IMR-90 (cell line): Measurements from ENCODE around the gene BGN. TPM values are rescaled to one million over a fixed set of nuclear protein-coding genes. Genes with fewer than 3 reads are reported as not detected.

Experiments
- ATAC-seq: fragments of 200-7000 bp; cut with Tn5 transposase; 2 replicates; pipeline ENCODE4 v1.9.1; 2020; ENCODE audit warnings: low read depth, mild to moderate bottlenecking, moderate library complexity
- BruUV-seq: library from RNA; stranded (reverse); fragments of 400-500 nt; replicated peaks from 2 replicates; lab custom pipeline; 2021; lab: Mats Ljungman, UMichigan
- CTCF ChIA-PET: fragments of 300-600 bp; formaldehyde crosslinking; extraction: SDS; loops from one replicate; lab custom pipeline; 2021; ENCODE audit warnings: antibody characterized with exemption; lab: Yijun Ruan, JAX
- POLR2A ChIA-PET: fragments of 300-600 bp; sonication (Branson Sonifier 250); formaldehyde crosslinking; loops from one replicate; lab custom pipeline; 2022; ENCODE audit warnings: antibody characterized with exemption; ENCODE audit not compliant: unreplicated experiment; lab: Charles Lee
- DNase-seq: peaks from one replicate; pipeline ENCODE4 v3.0.0; 2013
- H2AFZ ChIP-seq: replicated peaks from 2 replicates; pipeline ENCODE3; 2013; ENCODE audit warnings: low read length, mild to moderate bottlenecking; ENCODE audit not compliant: poor library complexity
- H2AK5ac ChIP-seq: 2 replicates; pipeline ENCODE4 v1.6.1; 2013; ENCODE audit warnings: low read depth, low read length, inconsistent platforms
- H2AK9ac ChIP-seq: replicated peaks from 2 replicates; pipeline ENCODE3; 2013; ENCODE audit warnings: mild to moderate bottlenecking, low read depth, low read length, moderate library complexity; ENCODE audit not compliant: poor library complexity
- H2BK120ac ChIP-seq: 2 replicates; pipeline ENCODE4 v1.6.1; 2013; ENCODE audit warnings: low read depth, low read length, inconsistent platforms
- H2BK15ac ChIP-seq: 3 replicates; pipeline ENCODE4 v1.6.1; 2013; ENCODE audit warnings: low read depth, low read length, inconsistent platforms
- H2BK20ac ChIP-seq: 2 replicates; pipeline ENCODE4 v1.6.1; 2013; ENCODE audit warnings: low read depth, mild to moderate bottlenecking, inconsistent platforms, low read length, moderate library complexity
- H2BK5ac ChIP-seq: 2 replicates; pipeline ENCODE4 v1.6.1; 2013; ENCODE audit warnings: mild to moderate bottlenecking, low read depth, low read length, inconsistent platforms; ENCODE audit not compliant: poor library complexity, severe bottlenecking
- H3K14ac ChIP-seq: replicated peaks from 2 replicates; pipeline ENCODE4 v1.6.1; 2013; ENCODE audit warnings: low read depth, low read length, inconsistent platforms
- H3K18ac ChIP-seq: 2 replicates; pipeline ENCODE4 v1.6.1; 2013; ENCODE audit warnings: low read depth, low read length, control low read depth
- H3K23ac ChIP-seq: 2 replicates; pipeline ENCODE4 v1.6.1; 2013; ENCODE audit warnings: low read depth, low read length, inconsistent platforms
- H3K27ac ChIP-seq: 2 replicates; pipeline ENCODE4 v1.5.1; 2013; ENCODE audit warnings: mild to moderate bottlenecking, control low read depth, low read length; ENCODE audit not compliant: insufficient read depth
- H3K27me3 ChIP-seq: 2 replicates; pipeline ENCODE4 v1.6.1; 2013; ENCODE audit warnings: low read length; ENCODE audit not compliant: control insufficient read depth, insufficient read depth
- H3K36me3 ChIP-seq: 2 replicates; pipeline ENCODE4 v1.6.1; 2013; ENCODE audit warnings: low read length, mixed read lengths; ENCODE audit not compliant: control insufficient read depth, insufficient read depth
- H3K4ac ChIP-seq: 2 replicates; pipeline ENCODE4 v1.6.1; 2013; ENCODE audit warnings: low read depth, low read length, inconsistent platforms
- H3K4me1 ChIP-seq: 2 replicates; pipeline ENCODE4 v1.6.1; 2013; ENCODE audit warnings: low read length, mixed read lengths; ENCODE audit not compliant: control insufficient read depth, insufficient read depth
- H3K4me2 ChIP-seq: 2 replicates; pipeline ENCODE4 v1.6.1; 2013; ENCODE audit warnings: low read depth, mild to moderate bottlenecking, control low read depth, low read length, moderate library complexity
- H3K4me3 ChIP-seq: 2 replicates; pipeline ENCODE4 v1.5.1; 2013; ENCODE audit warnings: low read depth, mild to moderate bottlenecking, control low read depth, low read length, moderate library complexity; ENCODE audit not compliant: insufficient read depth
- H3K56ac ChIP-seq: 2 replicates; pipeline ENCODE4 v1.6.1; 2013; ENCODE audit warnings: low read length, inconsistent platforms; ENCODE audit not compliant: insufficient read depth; ENCODE audit errors: extremely low read depth
- H3K79me1 ChIP-seq, 2 experiments: 2 replicates each; pipeline ENCODE4 v1.6.1; 2013; ENCODE audit warnings: low read length in 2 of 2, inconsistent platforms in 1 of 2, low read depth in 1 of 2
- H3K9ac ChIP-seq: 2 replicates; pipeline ENCODE4 v1.6.1; 2013; ENCODE audit warnings: low read depth, low read length, control low read depth
- H3K9me1 ChIP-seq: 2 replicates; pipeline ENCODE4 v1.6.1; 2013; ENCODE audit warnings: low read length, inconsistent platforms; ENCODE audit not compliant: insufficient read depth
- H3K9me3 ChIP-seq: 2 replicates; pipeline ENCODE4 v1.6.1; 2013; ENCODE audit warnings: low read length; ENCODE audit not compliant: control insufficient read depth, insufficient read depth
- H4K20me1 ChIP-seq: 2 replicates; pipeline ENCODE4 v1.6.1; 2013; ENCODE audit warnings: low read length, inconsistent platforms; ENCODE audit not compliant: insufficient read depth
- H4K5ac ChIP-seq: 2 replicates; pipeline ENCODE4 v1.6.1; 2013; ENCODE audit warnings: mild to moderate bottlenecking, low read depth, low read length, control low read depth
- H4K8ac ChIP-seq, 2 experiments: 2 replicates each; pipeline ENCODE4 v1.6.1; 2013; ENCODE audit warnings: low read depth in 2 of 2, low read length in 2 of 2, control low read depth in 1 of 2, inconsistent platforms in 1 of 2
- H4K91ac ChIP-seq: 2 replicates; pipeline ENCODE4 v1.6.1; 2013; ENCODE audit warnings: low read depth, low read length, inconsistent platforms; ENCODE audit not compliant: insufficient read depth
- BHLHE40 ChIP-seq: fragments of 150-350 bp; IDR thresholded peaks from 2 replicates; pipeline ENCODE4 v1.6.1; 2016; ENCODE audit warnings: mild to moderate bottlenecking, low read depth, low read length
- CEBPB ChIP-seq: IDR thresholded peaks from 2 replicates; pipeline ENCODE4 v1.6.1; 2012; ENCODE audit warnings: low read depth, low read length, improper control_type of control experiment
- CHD1 ChIP-seq: IDR thresholded peaks from 2 replicates; pipeline ENCODE4 v1.6.1; 2012; ENCODE audit warnings: low read depth, low read length, improper control_type of control experiment
- CTCF ChIP-seq: conservative IDR thresholded peaks from 2 replicates; pipeline ENCODE4 v1.5.1; 2012; ENCODE audit warnings: mild to moderate bottlenecking, low read depth, low read length, improper control_type of control experiment
- ELK1 ChIP-seq: fragments of 150-350 bp; IDR thresholded peaks from 2 replicates; pipeline ENCODE4 v1.6.1; 2016; ENCODE audit warnings: low read depth, mild to moderate bottlenecking, low read length, moderate library complexity, borderline replicate concordance
- FOS ChIP-seq: fragments of 150-350 bp; IDR thresholded peaks from 2 replicates; pipeline ENCODE4 v1.6.1; 2016; ENCODE audit warnings: low read depth, low read length
- MAFK ChIP-seq: IDR thresholded peaks from 2 replicates; pipeline ENCODE4 v1.6.1; 2012; ENCODE audit warnings: low read depth, low read length, improper control_type of control experiment
- MXI1 ChIP-seq: IDR thresholded peaks from 2 replicates; pipeline ENCODE4 v1.6.1; 2012; ENCODE audit warnings: low read depth, mild to moderate bottlenecking, low read length, moderate library complexity, borderline replicate concordance
- POLR2A ChIP-seq: IDR thresholded peaks from 2 replicates; pipeline ENCODE4 v1.6.1; 2012; ENCODE audit warnings: mild to moderate bottlenecking, low read depth, low read length
- RCOR1 ChIP-seq: IDR thresholded peaks from 2 replicates; pipeline ENCODE4 v1.6.1; 2012; ENCODE audit warnings: mild to moderate bottlenecking, low read length, improper control_type of control experiment; ENCODE audit not compliant: insufficient replicate concordance
- RFX5 ChIP-seq: IDR thresholded peaks from 2 replicates; pipeline ENCODE4 v1.8.0; 2012; ENCODE audit warnings: low read depth, mild to moderate bottlenecking, low read length, moderate library complexity
- SMC3 ChIP-seq: fragments of 150-350 bp; IDR thresholded peaks from 2 replicates; pipeline ENCODE4 v1.6.1; 2016; ENCODE audit warnings: low read depth, mild to moderate bottlenecking, antibody characterized with exemption, low read length, moderate library complexity
- WGBS, 2 experiments: methylation state at CpG; one replicate each; pipeline versions ENCODE4 v1.1.5 to v1.1.7; 2013; ENCODE audit warnings: missing lambda C conversion rate in 2 of 2; ENCODE audit not compliant: insufficient read length in 1 of 2; ENCODE audit errors: extremely low coverage in 2 of 2; 5-methylcytosine and 5-hydroxymethylcytosine counted together
- dilution Hi-C: fragments of 300-500 bp; cut with HindIII; formaldehyde crosslinking; loops from one replicate; pipeline ENCODE4 v1.14.3; 2018; ENCODE audit warnings: low sequenced_read_pairs; ENCODE audit not compliant: unreplicated experiment
- in situ Hi-C: fragments of 300-500 bp; cut with MboI; formaldehyde crosslinking; loops from 3 replicates; pipeline ENCODE4 v1.14.3; 2019; ENCODE audit warnings: low sequenced_read_pairs, inconsistent platforms, mixed read lengths
- intact Hi-C: fragments of 100-400 bp; cut with micrococcal nuclease; formaldehyde crosslinking; loops from 2 replicates; pipeline ENCODE4 v1.10.0; 2022
- polyA plus RNA-seq, 3 experiments: library from polyadenylated mRNA; depleted of rRNA; stranded (reverse); fragments of >200 nt; gene quantifications; 2 replicates each; pipeline ENCODE4 v1.2.3, GENCODE V29; 2012; ENCODE audit warnings: low replicate concordance in 1 of 3
- total RNA-seq: library from RNA; depleted of rRNA; stranded (reverse); fragments of >200 nt; gene quantifications from 2 replicates; pipeline ENCODE4 v1.2.3, GENCODE V29; 2012

The BGN gene
- total and polyA plus RNA-seq, 2 of the 4 experiments (the other 2 are of a cell fraction) = 11.3 to 298 TPM

- Histone ChIP-seq H3K9me3 (no peaks in the 10 kb centered on the region), H2AK5ac (no peak overlapping the region), H4K91ac (no peak overlapping the region), H2BK120ac (no peak overlapping the region), H2BK5ac (no peak overlapping the region), H3K4ac (no peak overlapping the region), H3K23ac (no peak overlapping the region), H2BK20ac (no peak overlapping the region), H3K9ac (no peak overlapping the region), H2AK9ac (peak overlapping the region; percentile 70), H4K20me1 (no peaks in the 10 kb centered on the region), H3K36me3 (no peaks in the 10 kb centered on the region), H3K4me1 (no peaks in the 10 kb centered on the region), H2BK15ac (no peak overlapping the region), H4K5ac (no peak overlapping the region), H3K4me2 (no peak overlapping the region), H3K18ac (no peak overlapping the region), H3K4me3 (no peak overlapping the region), H4K8ac (no peak overlapping the region), H3K14ac (no peak overlapping the region), H3K56ac (no peak overlapping the region), H3K27me3 (peaks cover 3% of the 10 kb centered on the region; the same call in 1 of the 2 replicates), H2AFZ (no peak overlapping the region), H3K9me1 (no peaks in the 10 kb centered on the region; the same call in 1 of the 2 replicates), H3K79me1 (no peaks in the 10 kb centered on the region), H3K27ac (no peak overlapping the region)
- BruUV-seq = no TSS peak
- TF ChIP-seq CTCF = no peak
- TF ChIP-seq FOS = no peak
- no peak for TF ChIP-seq RCOR1
- no peak for TF ChIP-seq RFX5
- no peak for TF ChIP-seq SMC3
- no peak for TF ChIP-seq BHLHE40
- TF ChIP-seq MXI1 = no peak
- TF ChIP-seq POLR2A = no peak
- TF ChIP-seq MAFK = no peak
- TF ChIP-seq CHD1 = no peak
- TF ChIP-seq ELK1 = no peak
- no peak for TF ChIP-seq CEBPB
- intact Hi-C loops = no loop called here
- dilution Hi-C loops = no loop called here
- CTCF ChIA-PET = interaction anchor here (0.6 to 1.6 kb wide), 3 partner anchors 29 to 556 kb away, joined by 3 to 7 read pairs (median 3); no protein-coding TSS in a partner anchor
- 72% methylated on average over 2 of the region's 11 CpGs; no CpG with 5 or more reads in 1 of the 2 experiments for WGBS, 2 experiments
- in situ Hi-C loops = no loop called here
- ATAC-seq (no peak), DNase-seq (no peak)
- POLR2A ChIA-PET = no interaction called here
These were observed 15.6 kb downstream of the BGN start for GRCh38 chrX:153510383-153510782.
